ENCODE data around the gene RPS8. TPM values are rescaled to one million over a fixed set of nuclear protein-coding genes. Genes with fewer than 3 reads are reported as not detected.
"Not testable (repeated sequence)": the region's sequence is repeated elsewhere in the genome, so short reads cannot be mapped to it uniquely, and the experiment has no call there.

RPS8 gene
- total RNA-seq, 4 donors from 2014 or later: 1,063 to 2,408 (median 1,844) TPM

DNA sequence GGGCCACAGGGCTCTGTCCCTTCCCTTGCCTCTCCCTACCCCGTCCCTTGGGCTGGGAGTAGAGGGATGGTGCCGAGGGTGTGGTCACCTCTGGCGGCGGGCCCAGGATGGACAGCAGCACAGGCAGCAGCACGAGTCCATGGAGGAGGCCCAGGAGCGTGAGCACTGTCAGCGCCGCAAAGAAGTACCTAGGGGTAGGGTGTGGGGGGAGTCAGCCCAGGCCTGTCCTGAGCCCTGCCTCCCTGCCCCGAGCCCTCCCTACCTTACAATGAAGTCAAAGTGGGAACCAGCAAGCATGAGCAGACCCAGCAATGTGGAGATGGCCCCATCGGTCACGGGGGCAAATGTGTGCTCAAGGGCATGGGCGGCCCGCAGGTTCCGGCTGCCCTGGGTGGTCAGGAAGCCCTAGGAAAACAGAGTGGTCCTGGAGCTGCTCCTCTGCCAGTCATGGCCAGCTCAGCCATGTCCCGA is 47.7 kb downstream of the RPS8 start:
- H3K9me3 ChIP-seq: no peaks in the 10 kb centered on the region
- intact Hi-C loops (cut with DNase I): loop anchor here (5.0 kb wide), 1 partner anchor 36 kb away; the partner anchor contains the start of gene BEST4
- WGBS: 67% methylated on average over 7 of the region's 15 CpGs
- no peak overlapping the region for H3K4me3 ChIP-seq
- no peaks in the 10 kb centered on the region for H3K27me3 ChIP-seq
- TF ChIP-seq, protein P1, sequence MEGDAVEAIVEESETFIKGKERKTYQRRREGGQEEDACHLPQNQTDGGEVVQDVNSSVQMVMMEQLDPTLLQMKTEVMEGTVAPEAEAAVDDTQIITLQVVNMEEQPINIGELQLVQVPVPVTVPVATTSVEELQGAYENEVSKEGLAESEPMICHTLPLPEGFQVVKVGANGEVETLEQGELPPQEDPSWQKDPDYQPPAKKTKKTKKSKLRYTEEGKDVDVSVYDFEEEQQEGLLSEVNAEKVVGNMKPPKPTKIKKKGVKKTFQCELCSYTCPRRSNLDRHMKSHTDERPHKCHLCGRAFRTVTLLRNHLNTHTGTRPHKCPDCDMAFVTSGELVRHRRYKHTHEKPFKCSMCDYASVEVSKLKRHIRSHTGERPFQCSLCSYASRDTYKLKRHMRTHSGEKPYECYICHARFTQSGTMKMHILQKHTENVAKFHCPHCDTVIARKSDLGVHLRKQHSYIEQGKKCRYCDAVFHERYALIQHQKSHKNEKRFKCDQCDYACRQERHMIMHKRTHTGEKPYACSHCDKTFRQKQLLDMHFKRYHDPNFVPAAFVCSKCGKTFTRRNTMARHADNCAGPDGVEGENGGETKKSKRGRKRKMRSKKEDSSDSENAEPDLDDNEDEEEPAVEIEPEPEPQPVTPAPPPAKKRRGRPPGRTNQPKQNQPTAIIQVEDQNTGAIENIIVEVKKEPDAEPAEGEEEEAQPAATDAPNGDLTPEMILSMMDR (IDR thresholded peaks at IDR 0.05): no peak
- TF ChIP-seq POLR2AphosphoS5 (IDR thresholded peaks at IDR 0.05) (no peak), POLR2A (IDR thresholded peaks at IDR 0.05; ENCODE audit: low read depth) (no peak), EP300 (IDR thresholded peaks at IDR 0.05) (no peak)
- peaks cover 23 to 37% (median 32%) of the 10 kb centered on the region in 4 donors for H3K4me1 ChIP-seq
- peaks cover 0 to 15% (median 5%) of the 10 kb centered on the region in 4 donors for H3K36me3 ChIP-seq
- DNase-seq (ENCODE audit: extremely low spot score): no peak
- no peak overlapping the region for H3K27ac ChIP-seq (replicated peaks in 1 of 4)

DNA sequence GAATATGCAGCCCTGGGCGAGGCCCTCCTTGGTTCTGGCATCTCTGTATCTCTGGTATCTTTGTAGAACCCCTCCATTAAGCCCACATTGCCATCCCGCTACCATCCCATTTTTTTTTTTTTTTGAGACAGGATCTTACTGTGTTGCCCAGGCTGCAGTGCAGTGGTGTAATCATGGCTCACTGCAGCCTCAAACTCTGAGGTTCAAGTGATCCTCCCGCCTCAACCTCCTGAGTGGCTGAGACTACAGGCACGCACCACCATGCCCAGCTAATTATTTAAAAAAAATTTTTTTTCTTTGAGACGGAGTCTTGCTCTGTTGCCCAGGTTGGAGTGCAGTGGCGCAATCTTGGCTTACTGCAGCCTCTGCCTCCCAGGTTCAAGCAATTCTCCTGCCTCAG is 49.1 kb downstream of the RPS8 start:
- H3K36me3 ChIP-seq: peaks cover 0 to 18% (median 8%) of the 10 kb centered on the region in 4 donors
- not testable (repeated sequence) for DNase-seq (ENCODE audit: extremely low spot score); H3K27me3 ChIP-seq; H3K27ac ChIP-seq (replicated peaks in 1 of 4); H3K9me3 ChIP-seq; H3K4me3 ChIP-seq
- H3K4me1 ChIP-seq: peaks cover 14 to 27% (median 21%) of the 10 kb centered on the region in 4 donors
- intact Hi-C loops (cut with DNase I): loop anchor here (5.0 kb wide), 1 partner anchor 37 kb away; the partner anchor contains the start of gene BEST4
- 91% methylated on average over 6 of the region's 6 CpGs for WGBS

DNA sequence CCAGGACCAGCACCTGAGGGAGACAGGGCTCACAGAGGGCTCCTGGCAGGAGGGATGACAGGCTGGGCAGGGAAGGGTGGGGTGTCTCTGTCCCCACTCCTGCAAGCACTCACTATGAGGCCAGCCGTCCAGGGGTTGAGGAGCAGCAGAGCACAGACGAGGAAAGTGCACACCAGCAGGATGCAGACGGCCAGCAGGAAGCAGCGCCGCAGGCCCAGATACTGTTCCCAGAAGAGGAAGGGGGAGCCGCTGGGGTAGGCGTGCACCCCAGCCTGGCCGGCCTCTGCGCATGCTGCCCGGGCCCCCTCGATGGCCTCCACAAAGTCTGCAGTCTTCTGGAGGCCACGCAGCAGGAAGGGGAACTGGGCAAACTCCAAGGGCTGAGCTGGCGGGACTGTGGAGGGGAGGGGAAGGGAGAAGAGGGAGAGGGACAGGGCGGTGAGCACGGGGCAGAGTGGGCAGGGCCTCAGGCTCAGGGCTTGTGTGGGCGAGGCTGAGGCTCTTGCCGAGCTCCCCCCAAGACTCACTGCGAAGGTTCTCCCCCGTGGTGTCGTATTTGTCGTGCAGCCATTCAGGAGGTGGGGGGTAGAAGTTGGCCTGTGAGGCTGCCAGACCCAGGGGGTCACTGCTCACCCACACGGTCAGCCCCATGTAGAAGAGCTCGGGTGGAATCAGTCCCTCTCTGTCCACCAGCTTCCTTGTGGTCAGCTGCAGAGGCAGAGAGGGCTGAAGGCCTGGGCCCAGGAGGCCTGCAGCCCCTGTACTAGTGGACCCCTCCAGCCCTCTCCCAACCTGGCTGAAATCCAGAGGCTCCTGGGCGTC is 51.2 kb downstream of the RPS8 start:
- Histone ChIP-seq H3K4me1 (peaks cover 0 to 10% (median 7%) of the 10 kb centered on the region in 4 donors), H3K27me3 (no peaks in the 10 kb centered on the region), H3K36me3 (peaks cover 0 to 18% (median 8%) of the 10 kb centered on the region in 4 donors), H3K4me3 (no peak overlapping the region), H3K27ac (replicated peaks in 1 of 4) (peak overlapping the region in 3 of 4 donors; percentile 4 to 18 (median 5)), H3K9me3 (no peaks in the 10 kb centered on the region)
- TF ChIP-seq POLR2AphosphoS5 (IDR thresholded peaks at IDR 0.05) (peak; percentile 5 to 7), EP300 (IDR thresholded peaks at IDR 0.05) (no peak)
- intact Hi-C loops (cut with DNase I): no loop called here
- 50% methylated on average over 19 of the region's 24 CpGs for WGBS
- no peak for DNase-seq (ENCODE audit: extremely low spot score)

DNA sequence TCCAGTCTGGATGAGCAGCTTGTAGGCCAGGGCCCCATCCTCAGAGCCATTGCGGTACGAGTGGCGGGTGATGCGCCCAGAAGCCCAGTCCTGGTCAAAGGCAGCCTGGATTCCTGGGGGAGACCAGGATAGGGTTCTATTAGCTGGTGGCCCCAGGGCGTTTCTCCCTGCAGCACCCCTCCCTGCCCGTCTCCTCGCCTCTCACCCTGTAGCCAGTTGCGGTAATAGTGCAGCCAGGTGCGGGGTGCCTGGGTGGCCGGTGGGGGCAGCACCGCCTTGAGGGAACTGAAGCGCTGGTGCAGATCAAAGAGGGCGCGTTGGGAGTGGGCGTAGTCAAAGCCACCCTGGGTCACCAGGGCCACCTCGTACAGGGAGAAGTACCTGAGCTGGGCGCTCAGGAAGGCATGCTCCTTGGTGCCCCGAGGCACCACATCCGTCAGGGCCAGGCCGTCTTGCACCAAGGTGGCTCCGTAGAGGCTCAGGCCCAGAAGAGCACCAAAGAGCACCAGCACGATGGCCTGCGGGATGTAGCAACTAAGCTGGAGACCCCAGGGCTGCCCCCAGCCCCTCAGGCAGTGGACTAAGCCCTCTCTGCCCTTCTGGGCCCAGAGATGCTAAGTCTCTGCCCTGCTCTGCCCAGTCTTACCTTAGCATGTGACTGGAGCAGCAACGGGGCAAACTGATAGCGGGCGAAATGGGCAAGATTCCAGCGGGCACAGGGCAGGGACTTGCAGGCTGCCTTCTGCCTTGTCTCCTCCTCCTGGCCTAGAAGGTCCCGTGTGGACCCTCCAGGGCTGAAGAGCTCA is 52.1 kb downstream of the RPS8 start:
- 86% methylated on average over 19 of the region's 28 CpGs for WGBS
- TF ChIP-seq POLR2A (IDR thresholded peaks at IDR 0.05; ENCODE audit: low read depth): no peak
- no peaks in the 10 kb centered on the region for H3K9me3 ChIP-seq
- no peaks in the 10 kb centered on the region for H3K27me3 ChIP-seq
- H3K4me1 ChIP-seq: peaks cover 0 to 10% (median 7%) of the 10 kb centered on the region in 4 donors
- intact Hi-C loops (cut with DNase I): no loop called here
- peaks cover 0 to 18% (median 8%) of the 10 kb centered on the region in 4 donors for H3K36me3 ChIP-seq
- DNase-seq (ENCODE audit: extremely low spot score): no peak
- H3K27ac ChIP-seq (replicated peaks in 1 of 4): peak overlapping the region in 1 of 4 donors; percentile 4
- no peak overlapping the region for H3K4me3 ChIP-seq

DNA sequence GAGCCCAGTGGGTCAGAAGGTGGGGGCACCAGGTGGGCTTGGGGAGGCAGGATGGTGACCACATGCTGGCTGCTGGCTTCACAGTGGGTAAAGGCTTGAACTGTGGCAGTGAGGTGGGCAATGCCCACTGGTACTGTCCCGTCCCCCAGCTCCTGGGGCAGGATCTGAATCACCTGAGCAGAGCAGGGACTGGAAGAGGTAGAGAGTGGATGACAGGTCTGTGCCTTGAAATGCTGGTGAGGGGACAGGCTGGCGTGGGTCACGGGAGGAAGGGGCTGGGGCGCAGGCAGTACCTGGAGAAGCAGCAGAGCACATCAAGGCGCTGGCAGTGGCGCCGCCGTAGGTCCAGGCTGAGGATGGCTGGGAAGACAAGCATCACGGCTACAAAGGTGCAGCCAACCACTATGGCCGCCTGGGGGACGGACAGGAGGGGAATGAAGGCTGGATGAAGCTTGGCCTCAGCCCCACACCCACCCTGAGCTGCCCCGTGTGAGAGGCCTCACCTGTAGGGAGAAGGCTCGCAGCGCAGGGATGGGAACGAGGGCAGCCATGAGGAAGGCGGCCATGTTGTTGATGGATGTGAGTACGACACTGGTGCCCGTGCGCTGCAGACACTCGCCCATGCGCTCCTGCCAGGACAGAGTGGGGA is 52.8 kb downstream of the RPS8 start:
- peaks cover 0 to 18% (median 8%) of the 10 kb centered on the region in 4 donors for H3K36me3 ChIP-seq
- peaks cover 0 to 10% (median 7%) of the 10 kb centered on the region in 4 donors for H3K4me1 ChIP-seq
- intact Hi-C loops (cut with DNase I): no loop called here
- WGBS: 95% methylated on average over 18 of the region's 21 CpGs
- no peak for DNase-seq (ENCODE audit: extremely low spot score)
- no peak for TF ChIP-seq POLR2A (IDR thresholded peaks at IDR 0.05; ENCODE audit: low read depth)
- TF ChIP-seq, protein P1 (IDR thresholded peaks at IDR 0.05): no peak
- TF ChIP-seq POLR2AphosphoS5 (IDR thresholded peaks at IDR 0.05): no peak
- no peak for TF ChIP-seq EP300 (IDR thresholded peaks at IDR 0.05)
- H3K27me3 ChIP-seq: no peaks in the 10 kb centered on the region
- H3K9me3 ChIP-seq: no peaks in the 10 kb centered on the region
- no peak overlapping the region for H3K4me3 ChIP-seq
- no peak overlapping the region for H3K27ac ChIP-seq (replicated peaks in 1 of 4)

Small RNAs within 50 kb of the gene (small RNA-seq; reads per million reads assigned to genes)
- gene RNU5D-1 (0.34 to 0.92 (median 0.56) reads per million in 3 donors), gene SNORD38A (506 to 720 (median 549) reads per million in 3 donors), gene SNORD38B (0 reads per million in 3 donors), gene SNORD46 (1,587 to 2,302 (median 1,840) reads per million in 3 donors), gene SNORD55 (0 reads per million in 3 donors)

Other genes starting within 250 kb of the RPS8 start
- gene TMEM53, start 101.1 kb upstream of the RPS8 start, total RNA-seq: 1 to 10 TPM; 4.5 to 7.0 (median 5.7) TPM
- gene ARMH1, start 100.8 kb upstream of the RPS8 start, total RNA-seq: under 1 TPM; 0.26 to 0.75 (median 0.54) TPM
- gene RNU5D-1, start 44.4 kb upstream of the RPS8 start, total RNA-seq: not detected
- 1 to 10 TPM in 2 of 4 donors, under 1 TPM in 2; 0.17 to 1.2 (median 0.96) TPM for gene KIF2C, start 35.7 kb upstream of the RPS8 start, total RNA-seq
- gene BEST4, start 12.6 kb downstream of the RPS8 start, total RNA-seq: under 1 TPM in 1 of 4 donors, not detected in 3; 0.29 TPM
- gene PLK3, start 24.8 kb downstream of the RPS8 start, total RNA-seq: 10 to 100 TPM in 2 of 4 donors, 1 to 10 TPM in 2; 7.9 to 46.4 (median 10.5) TPM
- gene DYNLT4, start 31.8 kb downstream of the RPS8 start, total RNA-seq: under 1 TPM in 1 of 4 donors, not detected in 3; 0.83 TPM
- gene BTBD19, start 33.0 kb downstream of the RPS8 start, total RNA-seq: 1 to 10 TPM; 2.7 to 6.6 (median 3.4) TPM
- gene PTCH2, start 67.7 kb downstream of the RPS8 start, total RNA-seq: 1 to 10 TPM in 2 of 4 donors, under 1 TPM in 2; 0.66 to 2.6 (median 1.1) TPM
- 10 to 100 TPM; 23.4 to 27.4 (median 26.0) TPM for gene EIF2B3, start 211.1 kb downstream of the RPS8 start, total RNA-seq
- 10 to 100 TPM; 28.0 to 51.7 (median 35.8) TPM for gene HECTD3, start 235.8 kb downstream of the RPS8 start, total RNA-seq
- 10 to 100 TPM; 84.3 to 90.2 (median 89.3) TPM for gene UROD, start 236.7 kb downstream of the RPS8 start, total RNA-seq

Data from esophagus muscularis mucosa (tissue), 4 donors.